SK-N-SH (cell line): ENCODE measurements around the gene CRISPLD2. TPM values are rescaled to one million over a fixed set of nuclear protein-coding genes. Genes with fewer than 3 reads are reported as not detected.

ENCODE experiments used
- CTCF ChIA-PET: fragments of 300-600, 350-600 bp; formaldehyde crosslinking; extraction: SDS; loops from one replicate; lab custom pipeline; 2021; lab: Yijun Ruan, JAX
- POLR2A ChIA-PET: fragments of 350-600 bp; sonication (Branson Sonifier 250); formaldehyde crosslinking; extraction: SDS; loops from one replicate; lab custom pipeline; 2020; ENCODE audit warnings: antibody characterized with exemption, inconsistent platforms; lab: Yijun Ruan, JAX
- DNase-seq: peaks from one replicate; pipeline ENCODE4 v3.0.0; 2012
- H2AFZ ChIP-seq: fragments of 200-600 bp; sonication (generic); 2 replicates; pipeline ENCODE4 v1.8.1; 2016; ENCODE audit warnings: antibody characterized with exemption, mild to moderate bottlenecking, low read depth
- H3F3A ChIP-seq: fragments of 200-600 bp; sonication (generic); replicated peaks from 2 replicates; pipeline ENCODE3; 2016; ENCODE audit warnings: antibody characterized with exemption, mild to moderate bottlenecking; ENCODE audit not compliant: insufficient read depth
- H3K27ac ChIP-seq, 2 experiments: fragments of 200-500 bp in 1 of 2; fragments of 200-600 bp in 1 of 2; sonication (Bioruptor generic) in 1 of 2; sonication (generic), shearing (Covaris generic) in 1 of 2; 2 replicates each; pipeline versions ENCODE4 v1.5.1 to v1.6.1; 2014 to 2016; ENCODE audit warnings: low read depth in 2 of 2, inconsistent platforms in 1 of 2, low read length in 1 of 2, mild to moderate bottlenecking in 1 of 2, mixed read lengths in 1 of 2
- H3K27me3 ChIP-seq: fragments of 200-600 bp; sonication (generic), shearing (Covaris generic); 2 replicates; pipeline ENCODE4 v1.6.1; 2016; ENCODE audit warnings: mixed run types; ENCODE audit not compliant: insufficient read depth
- H3K36me3 ChIP-seq, 2 experiments: fragments of 200-500 bp in 1 of 2; fragments of 200-600 bp in 1 of 2; sonication (Bioruptor generic) in 1 of 2; sonication (generic) in 1 of 2; replicated peaks in 1 of 2; 2 replicates each; pipeline versions ENCODE3 to v1.5.1; 2014 to 2016; ENCODE audit warnings: low read length in 1 of 2, mild to moderate bottlenecking in 1 of 2; ENCODE audit not compliant: insufficient read depth in 2 of 2, control insufficient read depth in 1 of 2
- H3K4me1 ChIP-seq, 2 experiments: fragments of 200-500 bp in 1 of 2; fragments of 200-600 bp in 1 of 2; sonication (Bioruptor generic) in 1 of 2; sonication (generic), shearing (Covaris generic) in 1 of 2; 2 replicates each; pipeline versions ENCODE4 v1.5.1 to v1.6.1; 2014 to 2016; ENCODE audit warnings: low read depth in 1 of 2, low read length in 1 of 2, mixed run types in 1 of 2; ENCODE audit not compliant: insufficient read depth in 2 of 2, control insufficient read depth in 1 of 2
- H3K4me2 ChIP-seq: fragments of 200-600 bp; sonication (generic), shearing (Covaris generic); 2 replicates; pipeline ENCODE4 v1.6.1; 2017; ENCODE audit warnings: mixed run types
- H3K4me3 ChIP-seq, 2 experiments: fragments of 200-500 bp in 1 of 2; fragments of 200-600 bp in 1 of 2; sonication (Bioruptor generic) in 1 of 2; sonication (generic), shearing (Covaris generic) in 1 of 2; 2 replicates each; pipeline versions ENCODE4 v1.5.1 to v1.8.1; 2014 to 2016; ENCODE audit warnings: low read depth in 2 of 2, inconsistent platforms in 1 of 2, low read length in 1 of 2, mild to moderate bottlenecking in 1 of 2, mixed read lengths in 1 of 2, moderate library complexity in 1 of 2
- H3K79me2 ChIP-seq: fragments of 200-600 bp; sonication (generic); 2 replicates; pipeline ENCODE4 v1.8.1; 2017; ENCODE audit warnings: mild to moderate bottlenecking; ENCODE audit not compliant: insufficient read depth
- H3K9ac ChIP-seq: fragments of 200-600 bp; sonication (generic); 2 replicates; pipeline ENCODE4 v1.6.1; 2017; ENCODE audit warnings: mixed run types
- H3K9me2 ChIP-seq: fragments of 200-600 bp; sonication (generic); 2 replicates; pipeline ENCODE4 v1.6.1; 2017; ENCODE audit warnings: mixed run types
- H3K9me3 ChIP-seq: fragments of 200-600 bp; sonication (generic); 2 replicates; pipeline ENCODE4 v1.6.1; 2017; ENCODE audit warnings: mixed run types, mild to moderate bottlenecking, moderate library complexity
- H4K20me1 ChIP-seq: fragments of 200-600 bp; sonication (generic); 2 replicates; pipeline ENCODE4 v1.6.1; 2017; ENCODE audit warnings: mild to moderate bottlenecking, mixed run types; ENCODE audit not compliant: insufficient read depth
- ELF1 ChIP-seq: IDR thresholded peaks from 2 replicates; pipeline ENCODE4 v1.4.0; 2012
- EP300 ChIP-seq, 2 experiments: IDR thresholded peaks; 2 replicates each; pipeline versions ENCODE4 v1.4.0 to v1.6.1; 2012; ENCODE audit warnings: borderline replicate concordance in 1 of 2, low read depth in 1 of 2, low read length in 1 of 2
- EZH2phosphoT487 ChIP-seq: fragments of 200-600 bp; sonication (generic); IDR thresholded peaks from 2 replicates; pipeline ENCODE4 v1.6.1; 2017; ENCODE audit warnings: low read depth, mixed run types, mild to moderate bottlenecking, antibody characterized with exemption, moderate library complexity, borderline replicate concordance
- FOSL2 ChIP-seq: IDR thresholded peaks from 2 replicates; pipeline ENCODE4 v1.4.0; 2012; ENCODE audit warnings: low read depth, mild to moderate bottlenecking, moderate library complexity, borderline replicate concordance
- FOXM1 ChIP-seq: IDR thresholded peaks from 2 replicates; pipeline ENCODE4 v1.4.0; 2012; ENCODE audit warnings: low read depth, mild to moderate bottlenecking
- GATA2 ChIP-seq: sonication (generic); formaldehyde crosslinking; IDR thresholded peaks from 2 replicates; pipeline ENCODE4 v1.5.0; 2020; ENCODE audit warnings: mild to moderate bottlenecking, missing genetic modification reagents
- JUND ChIP-seq: IDR thresholded peaks from 2 replicates; pipeline ENCODE4 v1.4.0; 2012
- NRF1 ChIP-seq: IDR thresholded peaks from 2 replicates; pipeline ENCODE4 v1.6.1; 2012; ENCODE audit warnings: low read depth, mild to moderate bottlenecking, low read length
- POLR2AphosphoS5 ChIP-seq: IDR thresholded peaks from 2 replicates; pipeline ENCODE4 v1.6.1; 2012; ENCODE audit warnings: low read depth, low read length
- RAD21 ChIP-seq: IDR thresholded peaks from 2 replicates; pipeline ENCODE4 v1.6.1; 2012; ENCODE audit warnings: mild to moderate bottlenecking, low read length
- RCOR1 ChIP-seq: fragments of 150-350 bp; IDR thresholded peaks from 2 replicates; pipeline ENCODE4 v1.6.1; 2017; ENCODE audit warnings: antibody characterized with exemption, low read length
- REST ChIP-seq: IDR thresholded peaks from 2 replicates; pipeline ENCODE4 v1.6.1; 2012; ENCODE audit warnings: mild to moderate bottlenecking, low read depth, low read length, moderate library complexity
- SMC3 ChIP-seq: IDR thresholded peaks from 2 replicates; pipeline ENCODE4 v1.6.1; 2012; ENCODE audit warnings: low read depth, low read length, improper control_type of control experiment
- TAF1 ChIP-seq: IDR thresholded peaks from 2 replicates; pipeline ENCODE4 v1.6.1; 2012; ENCODE audit warnings: low read depth, mild to moderate bottlenecking, low read length, moderate library complexity, borderline replicate concordance
- TCF12 ChIP-seq: IDR thresholded peaks from 2 replicates; pipeline ENCODE4 v1.4.0; 2012
- TEAD4 ChIP-seq: IDR thresholded peaks from 2 replicates; pipeline ENCODE4 v1.4.0; 2012; ENCODE audit warnings: mild to moderate bottlenecking, borderline replicate concordance; ENCODE audit not compliant: insufficient read depth
- WGBS: methylation state at CpG from one replicate; pipeline ENCODE4 v1.1.6; 2017; ENCODE audit warnings: low lambda C conversion rate; 5-methylcytosine and 5-hydroxymethylcytosine counted together
- polyA plus RNA-seq, 3 experiments: library from polyadenylated mRNA; depleted of rRNA; stranded (reverse); fragments of >200 nt; gene quantifications; 2 replicates each; pipeline ENCODE4 v1.2.3, GENCODE V29; 2012
- TF ChIP-seq, protein P1 (sequence below): IDR thresholded peaks from 2 replicates; pipeline ENCODE4; 2012
- TF ChIP-seq, protein P2 (sequence below): IDR thresholded peaks from 2 replicates; pipeline ENCODE4 v1.4.0; 2012; ENCODE audit warnings: low read depth, borderline replicate concordance
- TF ChIP-seq, protein P3 (sequence below): fragments of 200-600 bp; sonication (generic); IDR thresholded peaks from 2 replicates; pipeline ENCODE4 v1.6.1; 2017; ENCODE audit warnings: antibody characterized with exemption, mild to moderate bottlenecking, moderate library complexity

The CRISPLD2 gene
- polyA plus RNA-seq, 1 of the 3 experiments (the other 2 are of a cell fraction) = 6.3 TPM

DNA sequence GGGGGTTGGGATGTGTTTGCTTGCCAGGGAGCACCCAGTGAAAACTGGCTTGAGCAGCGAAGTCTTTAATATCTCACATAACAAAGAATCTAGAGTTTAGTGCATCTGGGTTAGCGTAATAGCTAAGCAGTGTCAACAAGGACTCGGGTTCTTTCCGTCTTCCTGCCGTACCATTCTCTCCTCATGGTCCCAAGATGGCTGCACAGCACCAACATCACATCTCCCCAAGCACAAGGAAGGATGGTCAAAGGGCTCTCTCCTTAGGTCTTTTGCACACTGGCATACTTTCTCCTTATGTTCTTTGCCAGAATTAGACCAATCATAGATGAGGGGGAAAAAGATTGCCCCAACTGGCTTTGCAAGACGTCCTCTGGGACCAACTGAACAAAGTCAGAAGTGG lies 30.9 kb downstream of the CRISPLD2 start:
- CTCF ChIA-PET = interaction anchor here (0.8 kb wide), 1 partner anchor 31 kb away, joined by 3 read pairs; no protein-coding TSS in a partner anchor
- TF ChIP-seq, protein P1, sequence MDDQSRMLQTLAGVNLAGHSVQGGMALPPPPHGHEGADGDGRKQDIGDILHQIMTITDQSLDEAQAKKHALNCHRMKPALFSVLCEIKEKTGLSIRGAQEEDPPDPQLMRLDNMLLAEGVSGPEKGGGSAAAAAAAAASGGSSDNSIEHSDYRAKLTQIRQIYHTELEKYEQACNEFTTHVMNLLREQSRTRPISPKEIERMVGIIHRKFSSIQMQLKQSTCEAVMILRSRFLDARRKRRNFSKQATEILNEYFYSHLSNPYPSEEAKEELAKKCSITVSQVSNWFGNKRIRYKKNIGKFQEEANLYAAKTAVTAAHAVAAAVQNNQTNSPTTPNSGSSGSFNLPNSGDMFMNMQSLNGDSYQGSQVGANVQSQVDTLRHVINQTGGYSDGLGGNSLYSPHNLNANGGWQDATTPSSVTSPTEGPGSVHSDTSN = no peak
- TF ChIP-seq TCF12 = no peak
- TF ChIP-seq, protein P2, sequence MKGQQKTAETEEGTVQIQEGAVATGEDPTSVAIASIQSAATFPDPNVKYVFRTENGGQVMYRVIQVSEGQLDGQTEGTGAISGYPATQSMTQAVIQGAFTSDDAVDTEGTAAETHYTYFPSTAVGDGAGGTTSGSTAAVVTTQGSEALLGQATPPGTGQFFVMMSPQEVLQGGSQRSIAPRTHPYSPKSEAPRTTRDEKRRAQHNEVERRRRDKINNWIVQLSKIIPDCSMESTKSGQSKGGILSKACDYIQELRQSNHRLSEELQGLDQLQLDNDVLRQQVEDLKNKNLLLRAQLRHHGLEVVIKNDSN = no peak
- TF ChIP-seq TAF1 = no peak
- TF ChIP-seq RAD21 = no peak
- TF ChIP-seq, all 33 proteins: peak for 0
- Histone ChIP-seq H4K20me1 (no peaks in the 10 kb centered on the region), H3K36me3 (no peaks in the 10 kb centered on the region), H2AFZ (no peak overlapping the region), H3K9me2 (no peaks in the 10 kb centered on the region), H3K79me2 (no peaks in the 10 kb centered on the region), H3K27ac (no peak overlapping the region; a peak in 1 of 4 replicates), H3K4me3 (no peak overlapping the region), H3K4me1 (no peaks in the 10 kb centered on the region), H3K9me3 (no peaks in the 10 kb centered on the region), H3K27me3 (no peaks in the 10 kb centered on the region), H3K9ac (no peak overlapping the region), H3F3A (no peaks in the 10 kb centered on the region), H3K4me2 (no peak overlapping the region)
- WGBS = 90% methylated on average over 6 of the region's 6 CpGs
- POLR2A ChIA-PET = no interaction called here
- no peak for DNase-seq

DNA sequence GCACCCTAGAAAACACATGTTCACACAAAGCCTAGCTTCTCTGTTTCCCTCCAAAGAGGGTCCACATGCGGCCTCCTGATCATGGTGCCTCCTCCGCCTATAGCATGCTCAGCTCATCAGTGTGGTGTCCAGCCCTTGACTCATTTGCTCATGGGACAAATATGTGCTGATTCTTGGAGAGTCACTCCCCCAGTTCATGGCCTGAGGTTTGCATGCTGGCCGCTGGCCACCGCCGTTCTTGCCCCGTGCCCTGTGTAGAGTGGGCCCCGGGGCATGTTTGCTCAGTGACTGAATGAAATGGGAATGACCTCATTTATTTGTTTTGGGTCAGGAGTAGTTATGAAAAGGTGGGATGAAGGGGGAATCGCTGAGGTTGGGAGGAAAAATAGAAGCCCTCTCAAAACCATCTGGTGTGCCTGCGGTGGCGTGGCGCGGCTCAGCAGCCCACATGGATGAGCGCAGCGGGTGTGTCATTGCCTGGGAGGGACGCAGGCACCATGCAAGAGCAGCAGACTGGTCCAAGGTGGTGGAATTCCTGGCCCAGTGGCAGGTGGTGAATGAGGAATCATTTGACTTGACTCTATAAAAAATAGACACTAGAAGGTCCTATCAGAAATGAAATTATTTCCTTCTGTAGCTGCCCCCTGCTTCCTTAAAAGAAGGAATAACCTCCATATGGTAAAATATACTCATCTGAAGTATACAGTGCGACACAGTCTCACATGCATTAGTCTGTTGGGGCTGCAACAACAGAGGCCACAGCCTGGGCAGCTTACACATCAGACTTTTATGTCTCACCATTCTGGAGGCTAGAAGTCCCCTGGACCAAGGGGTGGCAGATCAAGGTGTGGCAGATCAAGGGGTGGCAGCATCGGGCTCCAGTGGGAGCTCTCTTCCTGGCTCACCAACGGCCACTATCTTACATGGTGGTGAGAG lies 31.7 kb downstream of the CRISPLD2 start:
- Histone ChIP-seq H2AFZ (no peak overlapping the region), H3K9me2 (no peaks in the 10 kb centered on the region), H3K27ac (peak overlapping the region in 1 of 2 experiments; percentile 11; a peak in 2 of 4 replicates), H3K4me3 (no peak overlapping the region), H3F3A (no peaks in the 10 kb centered on the region), H3K36me3 (no peaks in the 10 kb centered on the region), H3K79me2 (no peaks in the 10 kb centered on the region), H3K4me2 (no peak overlapping the region), H3K4me1 (no peaks in the 10 kb centered on the region), H3K9ac (no peak overlapping the region), H3K9me3 (no peaks in the 10 kb centered on the region), H3K27me3 (no peaks in the 10 kb centered on the region), H4K20me1 (no peaks in the 10 kb centered on the region)
- CTCF ChIA-PET = interaction anchor here (0.8 kb wide), 1 partner anchor 30 kb away, joined by 3 read pairs; no protein-coding TSS in a partner anchor
- no peak for DNase-seq
- WGBS = 74% methylated on average over 16 of the region's 18 CpGs
- POLR2A ChIA-PET = no interaction called here
- peak; percentile 12; the same call in 1 of the 2 replicates for TF ChIP-seq FOSL2
- TF ChIP-seq TAF1 = no peak
- TF ChIP-seq EZH2phosphoT487 = no peak
- TF ChIP-seq, protein P3, sequence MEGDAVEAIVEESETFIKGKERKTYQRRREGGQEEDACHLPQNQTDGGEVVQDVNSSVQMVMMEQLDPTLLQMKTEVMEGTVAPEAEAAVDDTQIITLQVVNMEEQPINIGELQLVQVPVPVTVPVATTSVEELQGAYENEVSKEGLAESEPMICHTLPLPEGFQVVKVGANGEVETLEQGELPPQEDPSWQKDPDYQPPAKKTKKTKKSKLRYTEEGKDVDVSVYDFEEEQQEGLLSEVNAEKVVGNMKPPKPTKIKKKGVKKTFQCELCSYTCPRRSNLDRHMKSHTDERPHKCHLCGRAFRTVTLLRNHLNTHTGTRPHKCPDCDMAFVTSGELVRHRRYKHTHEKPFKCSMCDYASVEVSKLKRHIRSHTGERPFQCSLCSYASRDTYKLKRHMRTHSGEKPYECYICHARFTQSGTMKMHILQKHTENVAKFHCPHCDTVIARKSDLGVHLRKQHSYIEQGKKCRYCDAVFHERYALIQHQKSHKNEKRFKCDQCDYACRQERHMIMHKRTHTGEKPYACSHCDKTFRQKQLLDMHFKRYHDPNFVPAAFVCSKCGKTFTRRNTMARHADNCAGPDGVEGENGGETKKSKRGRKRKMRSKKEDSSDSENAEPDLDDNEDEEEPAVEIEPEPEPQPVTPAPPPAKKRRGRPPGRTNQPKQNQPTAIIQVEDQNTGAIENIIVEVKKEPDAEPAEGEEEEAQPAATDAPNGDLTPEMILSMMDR = no peak
- TF ChIP-seq TCF12 = peak; percentile 44; the same call in 1 of the 2 replicates
- TF ChIP-seq SMC3 = no peak
- no peak for TF ChIP-seq POLR2AphosphoS5
- no peak for TF ChIP-seq REST
- TF ChIP-seq ELF1 = no peak
- TF ChIP-seq FOXM1 = no peak
- 0 out of 2 replicates have a peak, but pooled peaks have one; percentile 25 for TF ChIP-seq TEAD4
- TF ChIP-seq EP300 (IDR thresholded peaks at IDR 0.05; ENCODE audit: borderline replicate concordance in 1 of 2, low read depth in 1 of 2, low read length in 1 of 2) = no peak
- TF ChIP-seq RCOR1 = no peak
- TF ChIP-seq GATA2 (CRISPR knock-in tag) = no peak
- no peak for TF ChIP-seq NRF1
- peak; percentile 21; the same call in 1 of the 2 replicates for TF ChIP-seq JUND
